Vagina (tissue), 2 donors: ENCODE data around the gene LHX2.

ENCODE experiments used
- POLR2A ChIP-seq, 2 donors: fragments of 450-650 bp; IDR thresholded peaks; one replicate each; pipeline ENCODE4 v1.6.1; 2017; ENCODE audit warnings: antibody characterized with exemption in 2 of 2, mild to moderate bottlenecking in 2 of 2, moderate library complexity in 2 of 2
- POLR2AphosphoS5 ChIP-seq, 2 donors: sonication (generic); formaldehyde crosslinking; IDR thresholded peaks; one replicate each; pipeline ENCODE4 v1.9.0; 2017; ENCODE audit warnings: antibody characterized with exemption in 2 of 2, mild to moderate bottlenecking in 2 of 2, low read depth in 1 of 2; ENCODE audit not compliant: insufficient read depth in 1 of 2
- TF ChIP-seq, protein P1 (sequence below), 3 experiments: fragments of 450-650 bp in 2 of 3; fragments of 200-600 bp in 1 of 3; sonication (generic) in 1 of 3; IDR thresholded peaks; one replicate each; pipeline ENCODE4 v1.5.1; 2017 to 2019; ENCODE audit warnings: antibody characterized with exemption in 3 of 3, mild to moderate bottlenecking in 2 of 3, moderate library complexity in 2 of 3

DNA sequence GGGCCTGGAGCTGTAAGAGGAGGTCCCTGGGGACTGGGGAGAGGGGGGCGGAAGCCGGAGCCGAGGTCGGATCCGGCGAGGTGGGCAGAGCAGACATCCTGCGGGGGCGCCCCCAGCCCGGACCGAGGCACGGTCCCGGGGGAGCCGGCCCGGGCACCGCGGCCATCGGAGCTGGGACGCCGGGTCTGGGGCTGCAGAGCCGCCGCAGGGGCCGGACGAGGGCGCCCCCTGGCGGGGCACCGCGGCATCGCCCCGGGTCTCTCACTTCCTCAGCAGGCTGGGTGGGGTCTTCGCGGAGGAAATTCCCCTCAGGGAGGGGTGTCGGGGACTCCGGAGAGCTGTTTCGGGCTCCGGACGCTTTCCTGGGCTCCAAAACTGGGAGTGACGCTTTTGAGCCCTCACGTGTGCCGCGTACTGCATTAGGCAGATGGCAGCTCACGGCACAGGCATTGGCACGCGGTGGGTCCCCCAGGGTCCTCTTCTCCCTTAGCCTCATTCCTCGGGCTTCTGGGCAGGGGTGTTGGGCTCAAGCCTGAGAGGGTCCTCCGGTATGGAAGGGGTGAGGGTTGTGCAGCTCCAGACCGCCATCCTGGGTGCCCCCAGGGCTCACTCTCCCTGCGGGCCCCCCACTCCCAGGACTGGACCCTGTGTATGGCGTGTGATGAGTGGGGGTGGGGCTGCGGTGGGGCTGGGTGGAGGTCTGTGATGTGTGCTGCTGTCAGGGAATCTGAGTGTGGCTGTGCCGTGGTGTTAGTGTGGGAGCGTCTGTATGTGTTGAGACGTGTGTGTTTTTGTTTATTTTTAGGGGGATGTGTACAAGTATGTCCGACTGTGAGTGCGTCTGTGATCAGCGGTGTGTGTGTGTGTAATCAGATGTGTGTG, 29.6 kb downstream of the LHX2 start:
- TF ChIP-seq, protein P1, sequence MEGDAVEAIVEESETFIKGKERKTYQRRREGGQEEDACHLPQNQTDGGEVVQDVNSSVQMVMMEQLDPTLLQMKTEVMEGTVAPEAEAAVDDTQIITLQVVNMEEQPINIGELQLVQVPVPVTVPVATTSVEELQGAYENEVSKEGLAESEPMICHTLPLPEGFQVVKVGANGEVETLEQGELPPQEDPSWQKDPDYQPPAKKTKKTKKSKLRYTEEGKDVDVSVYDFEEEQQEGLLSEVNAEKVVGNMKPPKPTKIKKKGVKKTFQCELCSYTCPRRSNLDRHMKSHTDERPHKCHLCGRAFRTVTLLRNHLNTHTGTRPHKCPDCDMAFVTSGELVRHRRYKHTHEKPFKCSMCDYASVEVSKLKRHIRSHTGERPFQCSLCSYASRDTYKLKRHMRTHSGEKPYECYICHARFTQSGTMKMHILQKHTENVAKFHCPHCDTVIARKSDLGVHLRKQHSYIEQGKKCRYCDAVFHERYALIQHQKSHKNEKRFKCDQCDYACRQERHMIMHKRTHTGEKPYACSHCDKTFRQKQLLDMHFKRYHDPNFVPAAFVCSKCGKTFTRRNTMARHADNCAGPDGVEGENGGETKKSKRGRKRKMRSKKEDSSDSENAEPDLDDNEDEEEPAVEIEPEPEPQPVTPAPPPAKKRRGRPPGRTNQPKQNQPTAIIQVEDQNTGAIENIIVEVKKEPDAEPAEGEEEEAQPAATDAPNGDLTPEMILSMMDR (IDR thresholded peaks at IDR 0.05), result peak; percentile 65 to 94 (median 76)
- TF ChIP-seq POLR2A (IDR thresholded peaks at IDR 0.05) (no peak), POLR2AphosphoS5 (IDR thresholded peaks at IDR 0.05; ENCODE audit: insufficient read depth in 1 of 2, low read depth in 1 of 2) (no peak)
